Activated CD4-positive, CD25-positive, alpha-beta regulatory T cell treated with anti-CD3 and anti-CD28 coated beads, Interleukin-2, amount 50 U/mL, for 72 hours (primary cell): ENCODE measurements around the gene MGA.

ENCODE experiments used
- DNase-seq: peaks from one replicate; pipeline ENCODE4 v3.0.0; 2021

Gene MGA

GRCh38 chr15:41659190-41659589 lies 1.0 kb upstream of the MGA start:
- DNase-seq, result no peak

DNA sequence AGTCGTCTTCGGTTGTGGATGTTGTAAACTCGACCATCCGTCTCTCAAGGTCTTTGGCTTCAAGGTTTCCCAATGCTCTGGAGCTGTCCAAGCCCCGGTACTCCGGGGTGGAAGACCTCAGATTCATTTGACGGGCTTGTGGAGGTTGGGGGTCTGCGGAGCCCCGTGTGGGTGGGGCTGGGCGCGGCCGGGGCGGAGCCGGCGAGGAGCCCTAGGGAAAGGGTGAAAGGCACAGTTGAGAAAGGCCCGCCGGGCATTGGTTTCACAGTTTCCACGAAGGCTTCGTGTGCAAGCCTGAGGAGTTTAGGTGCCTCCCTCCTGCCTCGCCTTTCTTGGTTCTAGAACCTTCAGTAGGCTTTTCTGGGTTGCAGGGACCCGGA lies 360 bp upstream of the MGA start:
- no peak for DNase-seq

DNA sequence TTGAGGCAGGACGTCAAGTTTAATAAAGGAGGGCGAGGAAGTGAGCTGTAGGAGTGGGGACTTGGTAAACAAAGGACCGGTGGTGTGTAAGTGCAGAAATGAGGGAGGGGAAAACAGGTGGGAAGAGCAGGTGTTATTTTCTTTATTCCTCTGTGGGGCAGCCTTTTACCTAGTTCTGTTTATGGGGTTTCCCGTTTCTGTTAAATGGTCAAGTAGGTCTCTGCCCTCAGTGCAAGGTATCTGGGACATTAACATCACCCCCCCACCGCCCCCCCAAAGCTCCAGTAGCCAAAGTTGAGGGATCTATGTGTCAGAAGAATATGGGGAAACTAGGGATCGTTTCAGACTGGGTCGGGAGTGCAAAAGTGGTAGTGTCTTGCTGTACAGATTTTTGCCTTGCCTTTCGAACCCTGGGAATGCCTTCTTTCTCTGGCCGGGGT lies 893 bp downstream of the MGA start:
- no peak for DNase-seq

DNA sequence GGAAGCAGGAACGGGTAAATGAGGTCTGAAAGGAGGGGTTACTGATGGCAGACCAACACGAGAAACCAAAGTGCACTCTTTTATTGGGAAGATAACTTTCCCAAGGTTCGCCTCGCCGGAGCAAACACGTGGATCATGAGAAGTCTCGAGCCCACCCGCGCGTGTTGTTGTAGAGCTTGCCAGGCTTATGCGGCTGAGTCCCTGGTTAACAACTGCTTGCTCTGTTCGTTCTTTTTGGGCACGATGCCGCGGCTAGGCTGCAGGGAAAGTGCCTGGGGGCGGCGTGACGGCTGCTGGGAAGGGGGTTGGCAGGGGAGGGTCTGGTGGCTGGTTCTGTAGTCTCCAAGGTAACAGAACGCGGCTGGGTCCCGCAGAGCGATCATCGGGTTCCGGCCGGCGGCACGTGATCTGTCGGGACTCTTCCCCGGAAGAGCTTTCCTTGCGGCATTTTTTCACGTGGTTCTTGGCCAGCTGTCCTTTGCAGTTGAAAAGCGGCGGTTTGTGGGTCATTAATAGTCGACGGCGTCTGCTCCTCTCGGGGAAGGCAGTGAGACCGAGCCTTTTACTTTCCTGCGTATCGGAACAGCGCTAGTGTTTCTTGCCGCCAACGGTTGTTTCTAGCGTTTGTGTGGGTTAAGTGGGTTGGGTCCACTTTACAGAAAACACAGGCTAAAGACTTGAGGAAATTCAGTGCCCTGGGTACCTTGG lies 1.5 kb downstream of the MGA start:
- DNase-seq, result peak; percentile 69

DNA sequence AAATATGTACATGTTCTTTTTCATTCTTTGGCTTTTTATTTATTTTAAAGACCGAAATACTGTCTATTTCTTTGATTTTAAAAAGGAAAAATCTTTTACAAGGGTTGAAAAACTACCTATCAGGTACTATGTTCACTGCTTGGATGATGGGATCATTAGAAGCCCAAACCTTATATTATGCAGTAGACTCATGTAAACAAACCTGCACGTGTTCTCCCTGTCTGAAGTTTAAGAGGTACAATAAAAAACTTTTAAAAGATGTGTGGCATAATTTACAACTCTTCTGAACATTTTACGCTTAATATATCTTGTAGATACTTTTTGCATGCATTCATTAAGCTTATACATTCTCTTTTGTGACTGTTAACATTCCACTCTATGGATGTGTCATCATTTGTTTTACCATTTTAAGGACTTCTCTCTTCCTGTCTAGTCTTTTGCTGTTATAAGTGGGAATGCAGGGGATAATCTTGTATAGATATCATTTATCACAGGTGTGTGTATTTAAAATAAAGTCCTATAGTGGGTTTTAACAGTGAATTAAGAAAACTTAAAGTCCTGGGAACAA lies 6.2 kb downstream of the MGA start:
- no peak for DNase-seq

- no peak for DNase-seq
Measured at GRCh38 chr15:41669701-41670100, 9.5 kb downstream of the MGA start.

DNA sequence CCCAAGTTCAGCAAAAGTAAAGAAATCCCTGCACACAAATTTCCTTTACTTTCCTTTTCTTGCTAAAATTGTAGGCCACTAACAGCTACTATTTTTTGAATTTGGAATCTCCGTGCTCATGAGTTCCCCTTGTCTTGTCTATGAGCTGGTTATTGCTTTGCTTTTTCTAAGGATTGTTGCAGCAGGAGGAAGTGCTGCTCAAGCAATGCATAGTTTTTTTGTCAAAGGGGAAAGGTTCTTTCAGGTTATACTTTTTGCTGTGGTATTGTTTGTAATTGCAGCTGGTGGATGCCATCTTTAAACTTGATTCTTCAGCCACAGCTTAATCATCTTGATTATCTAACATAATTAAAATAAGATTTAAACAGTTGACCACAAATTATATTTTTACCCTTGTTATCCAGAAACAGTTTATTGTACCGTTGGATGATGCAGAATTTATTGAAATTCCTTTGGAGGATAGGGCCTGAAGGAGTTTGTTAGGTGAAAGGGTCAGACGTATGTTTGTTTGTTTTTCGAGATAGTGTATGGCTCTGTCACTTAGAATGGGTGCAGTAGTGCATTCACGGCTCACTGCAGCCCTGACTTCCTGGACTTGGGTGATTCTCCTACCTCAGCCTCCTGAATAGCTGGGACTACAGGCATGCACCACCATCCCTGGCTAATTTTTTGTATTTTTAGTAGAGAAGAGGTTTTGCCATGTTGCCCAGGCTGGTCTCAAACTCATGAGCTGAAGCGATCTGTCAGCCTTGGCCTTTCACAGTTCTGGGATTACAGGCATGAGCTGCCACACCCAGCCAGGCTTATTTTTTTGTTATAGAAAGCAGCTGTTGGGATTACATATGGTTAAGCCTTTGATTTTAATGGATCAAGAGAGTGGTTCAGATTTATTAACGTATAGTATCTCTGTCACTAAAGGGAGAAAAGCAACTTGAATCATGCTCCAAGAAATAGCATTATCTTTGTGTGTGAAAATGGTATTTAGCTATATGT lies 11.7 kb downstream of the MGA start:
- no peak for DNase-seq

DNA sequence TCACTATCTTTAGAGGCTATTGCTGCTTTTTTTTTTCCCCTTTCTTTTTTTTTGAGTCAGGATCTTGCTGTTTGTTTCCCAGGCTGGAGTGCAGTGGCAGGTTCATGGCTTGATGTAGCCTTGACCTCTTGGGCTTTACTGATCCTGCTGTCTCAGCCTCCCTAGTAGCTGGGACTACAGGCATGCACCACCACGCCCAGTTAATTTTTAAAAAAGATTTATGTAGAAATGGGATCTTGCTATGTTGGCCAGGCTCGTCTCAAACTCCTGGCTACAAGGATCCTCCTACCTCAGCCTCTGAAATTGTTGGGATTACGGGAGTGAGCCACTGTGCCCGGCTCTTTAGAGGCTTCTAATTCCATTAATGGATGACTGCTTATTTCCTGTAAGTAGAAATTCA lies 15.1 kb downstream of the MGA start:
- DNase-seq, result no peak

GRCh38 chr15:41678742-41679141 lies 18.5 kb downstream of the MGA start:
- DNase-seq, result no peak

DNA sequence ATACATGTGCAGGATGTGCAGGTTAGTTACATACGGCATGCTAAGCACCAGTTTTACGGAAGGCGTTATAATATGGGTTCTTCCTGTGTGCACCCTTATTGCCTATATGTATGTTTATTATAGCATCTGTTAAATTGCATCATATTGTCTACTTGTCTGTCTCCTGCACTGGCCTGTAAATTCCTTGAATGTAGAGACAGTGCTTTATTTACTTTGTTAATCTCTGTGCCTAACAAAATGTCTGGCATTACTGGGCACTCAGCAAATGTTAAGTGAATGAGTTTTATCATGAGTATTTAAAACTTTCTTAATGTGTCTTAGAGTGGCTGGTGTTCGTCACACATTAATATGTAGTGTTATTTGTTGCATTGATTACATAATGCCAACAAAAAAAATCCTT lies 23.8 kb downstream of the MGA start:
- no peak for DNase-seq

DNA sequence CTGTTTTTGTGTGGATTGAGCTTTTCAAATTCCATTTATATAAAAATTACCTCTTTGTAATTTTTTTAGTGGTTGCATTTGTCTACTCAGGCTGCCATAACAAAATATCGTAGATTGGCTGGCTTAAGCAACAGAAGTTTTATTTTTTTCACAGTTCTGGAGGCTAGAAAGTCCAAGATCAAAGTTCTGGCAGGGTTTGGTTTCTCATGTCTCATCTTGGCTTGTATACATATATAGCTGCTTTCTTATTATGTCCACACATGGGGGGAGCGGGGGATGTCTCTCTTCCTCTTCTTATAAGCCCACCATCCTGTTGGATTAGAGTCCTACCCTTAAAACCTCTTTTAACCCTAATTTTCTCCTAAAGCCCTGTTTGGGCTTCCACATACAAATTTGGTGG lies 28.5 kb downstream of the MGA start:
- DNase-seq, result no peak

DNA sequence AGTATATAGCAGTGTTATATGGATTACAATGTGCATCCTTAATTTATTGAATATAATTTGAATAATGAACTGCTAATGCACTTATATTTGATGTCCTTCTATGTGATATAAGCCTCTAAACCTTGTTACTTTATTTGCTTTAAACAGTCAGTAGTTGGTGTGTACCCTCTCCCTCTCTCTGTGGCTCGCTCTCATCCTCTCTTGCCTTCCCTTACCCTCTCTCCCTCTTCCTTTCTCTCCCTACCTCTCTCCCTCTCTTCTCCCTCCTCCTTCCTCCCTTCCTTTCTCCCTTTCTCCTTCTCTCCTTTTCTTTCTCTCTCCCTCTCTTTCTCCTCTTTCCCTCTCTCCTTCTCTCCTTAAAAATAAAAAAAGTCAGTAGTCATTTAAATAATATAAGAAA lies 28.9 kb downstream of the MGA start:
- DNase-seq, result no peak

- no peak for DNase-seq
Measured at GRCh38 chr15:41689834-41690233, 29.6 kb downstream of the MGA start.

GRCh38 chr15:41690636-41691035 lies 30.4 kb downstream of the MGA start:
- DNase-seq, result no peak

- DNase-seq, result no peak
Measured at GRCh38 chr15:41691471-41691870, 31.3 kb downstream of the MGA start.

DNA sequence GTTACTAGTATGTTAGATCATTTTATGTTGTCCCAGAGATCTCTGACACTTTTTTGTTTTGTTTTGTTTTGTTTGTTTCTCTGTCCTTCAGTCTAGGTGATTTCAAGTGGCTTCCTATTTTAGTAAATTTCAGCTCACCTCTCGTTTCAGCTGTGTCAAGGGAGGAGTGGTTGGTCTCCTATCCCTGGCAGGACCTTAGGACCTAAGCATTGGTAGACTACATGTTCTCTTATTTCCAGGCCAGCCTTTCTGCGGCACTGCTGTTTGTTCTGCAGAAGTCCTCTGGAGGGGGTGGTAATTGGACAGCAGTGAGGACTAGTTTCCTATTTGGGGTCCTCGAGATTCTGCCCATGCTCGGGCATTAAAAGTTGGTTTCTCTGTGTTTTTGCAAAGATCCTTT lies 31.8 kb downstream of the MGA start:
- no peak for DNase-seq

GRCh38 chr15:41693757-41694156 lies 33.6 kb downstream of the MGA start:
- no peak for DNase-seq

- DNase-seq, result no peak
Measured at GRCh38 chr15:41695750-41696436, 35.7 kb downstream of the MGA start.

DNA sequence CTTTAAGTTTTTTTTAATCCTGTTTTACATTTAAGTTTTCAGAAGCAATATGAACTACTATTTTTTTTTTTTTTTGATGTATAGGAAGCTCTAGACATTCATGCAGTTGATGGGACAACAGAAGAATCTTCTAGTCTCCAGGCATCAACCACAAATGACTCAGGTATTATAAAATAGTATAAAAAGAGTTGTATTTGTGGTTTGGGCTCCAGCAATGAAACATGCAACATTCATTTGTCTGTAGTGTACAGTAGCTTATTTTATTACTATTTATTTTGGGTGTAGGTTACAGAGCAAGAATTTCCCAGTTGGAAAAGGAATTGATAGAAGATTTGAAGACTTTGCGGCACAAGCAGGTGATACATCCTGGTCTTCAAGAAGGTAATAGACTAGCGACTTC lies 38.6 kb downstream of the MGA start:
- no peak for DNase-seq

GRCh38 chr15:41703120-41703519 lies 42.9 kb downstream of the MGA start:
- no peak for DNase-seq

DNA sequence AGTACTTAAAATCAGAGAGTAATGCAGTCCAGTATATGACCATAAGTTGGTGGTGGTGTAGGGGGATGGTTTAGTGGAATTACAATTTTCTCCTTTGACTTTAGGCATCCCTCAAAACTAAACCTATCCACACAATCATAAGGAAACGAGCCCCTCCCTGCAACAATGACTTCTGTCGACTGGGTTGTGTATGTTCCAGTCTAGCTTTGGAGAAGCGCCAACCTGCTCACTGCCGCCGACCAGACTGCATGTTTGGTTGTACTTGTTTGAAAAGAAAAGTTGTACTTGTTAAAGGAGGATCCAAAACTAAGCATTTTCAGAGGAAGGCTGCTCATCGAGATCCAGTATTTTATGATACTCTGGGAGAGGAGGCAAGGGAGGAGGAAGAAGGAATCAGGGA lies 52.8 kb downstream of the MGA start:
- no peak for DNase-seq

DNA sequence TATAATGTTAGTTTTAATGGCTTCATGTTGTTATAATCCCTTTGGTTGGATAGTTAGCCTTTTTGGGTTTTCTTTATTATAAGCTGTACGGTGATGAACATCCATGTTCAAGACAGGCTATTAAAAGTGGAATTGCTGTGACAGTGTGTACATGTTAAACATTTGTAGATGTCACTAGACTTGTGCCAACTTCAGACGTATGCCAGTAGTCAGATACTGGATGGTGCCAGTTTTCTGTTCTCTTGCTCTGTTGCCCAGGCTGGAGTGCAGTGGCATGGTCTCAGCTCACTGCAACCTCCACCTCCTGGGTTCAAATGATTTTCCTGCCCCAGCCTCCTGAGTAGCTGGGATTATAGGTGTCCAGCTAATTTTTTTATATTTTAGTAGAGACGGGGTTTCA lies 54.1 kb downstream of the MGA start:
- no peak for DNase-seq

GRCh38 chr15:41716864-41717263 lies 56.7 kb downstream of the MGA start:
- DNase-seq, result no peak
